Measurements from ENCODE around the gene TLR10. TPM values are rescaled to one million over a fixed set of nuclear protein-coding genes. Genes with fewer than 3 reads are reported as not detected.
"Not testable (repeated sequence)": the region's sequence is repeated elsewhere in the genome, so short reads cannot be mapped to it uniquely, and the experiment has no call there.

TLR10 gene
- polyA plus RNA-seq, 1 donor from 2014 or later, result 0.14 TPM

- H3K9me2 ChIP-seq (ENCODE audit: insufficient read depth, low read length); H3F3A ChIP-seq (ENCODE audit: insufficient read depth, low read length, poor library complexity, severe bottlenecking); H3K4me3 ChIP-seq (ENCODE audit: low read length): not testable (repeated sequence)
These were observed 23.5 kb upstream of the TLR10 start for GRCh38 chr4:38806251-38806650.

GRCh38 chr4:38805530-38806145 lies 22.8 kb upstream of the TLR10 start:
- TF ChIP-seq RAD21 (conservative IDR thresholded peaks at IDR 0.05), result no peak
- Histone ChIP-seq H3K9me3 (ENCODE audit: low read length) (no peaks in the 10 kb centered on the region), H3K4me3 (ENCODE audit: low read length) (no peak overlapping the region), H3K79me2 (replicated peaks; ENCODE audit: insufficient read depth, low read length) (no peaks in the 10 kb centered on the region), H3F3A (ENCODE audit: insufficient read depth, low read length, poor library complexity, severe bottlenecking) (no peaks in the 10 kb centered on the region), H3K4me2 (ENCODE audit: low read length) (no peak overlapping the region), H3K27me3 (ENCODE audit: insufficient read depth, low read depth, low read length) (no peaks in the 10 kb centered on the region), H3K9ac (ENCODE audit: low read length) (no peak overlapping the region), H3K9me2 (ENCODE audit: insufficient read depth, low read length) (no peaks in the 10 kb centered on the region), H3K27ac (ENCODE audit: low read length) (no peak overlapping the region), H3K36me3 (ENCODE audit: insufficient read depth, low read length) (no peaks in the 10 kb centered on the region), H2AFZ (ENCODE audit: low read depth, low read length) (no peak overlapping the region), H4K20me1 (ENCODE audit: insufficient read depth) (no peaks in the 10 kb centered on the region)

More at GRCh38 chr4:38806251-38806650, 23.5 kb upstream of the TLR10 start:
- not testable (repeated sequence) for H2AFZ ChIP-seq (ENCODE audit: low read depth, low read length); H3K36me3 ChIP-seq (ENCODE audit: insufficient read depth, low read length); H4K20me1 ChIP-seq (ENCODE audit: insufficient read depth); H3K9me3 ChIP-seq (ENCODE audit: low read length); H3K4me2 ChIP-seq (ENCODE audit: low read length); H3K9ac ChIP-seq (ENCODE audit: low read length); H3K79me2 ChIP-seq (replicated peaks; ENCODE audit: insufficient read depth, low read length); H3K27me3 ChIP-seq (ENCODE audit: insufficient read depth, low read depth, low read length); H3K27ac ChIP-seq (ENCODE audit: low read length)

- TF ChIP-seq CTCF (IDR thresholded peaks at IDR 0.05; ENCODE audit: poor library complexity, severe bottlenecking), result no peak
- no peak for TF ChIP-seq EP300 (conservative IDR thresholded peaks at IDR 0.05; ENCODE audit: poor library complexity, severe bottlenecking)
- TF ChIP-seq REST (IDR thresholded peaks at IDR 0.05; ENCODE audit: borderline replicate concordance), result no peak
- no peak for TF ChIP-seq RAD21 (conservative IDR thresholded peaks at IDR 0.05)
- TF ChIP-seq EZH2 (IDR thresholded peaks at IDR 0.05; ENCODE audit: borderline replicate concordance, insufficient read depth, low read length, poor library complexity, severe bottlenecking), result no peak
- no peak for TF ChIP-seq SMC3 (conservative IDR thresholded peaks at IDR 0.05; ENCODE audit: poor library complexity)
- TF ChIP-seq TAF1 (IDR thresholded peaks at IDR 0.05; ENCODE audit: low read depth), result no peak
- no peak for TF ChIP-seq MXI1 (conservative IDR thresholded peaks at IDR 0.05; ENCODE audit: poor library complexity, severe bottlenecking)
- no peak for TF ChIP-seq POLR2AphosphoS5 (IDR thresholded peaks at IDR 0.05)
- Histone ChIP-seq H2AFZ (ENCODE audit: low read depth, low read length) (no peak within 1 kb of the TSS), H3K9ac (ENCODE audit: low read length) (no peak within 1 kb of the TSS), H3K4me3 (ENCODE audit: low read length) (no peak within 1 kb of the TSS), H3K4me2 (ENCODE audit: low read length) (no peak within 1 kb of the TSS), H3K79me2 (replicated peaks; ENCODE audit: insufficient read depth, low read length) (no peaks in the 10 kb centered on the region), H3K9me2 (ENCODE audit: insufficient read depth, low read length) (no peaks in the 10 kb centered on the region), H3K27me3 (ENCODE audit: insufficient read depth, low read depth, low read length) (no peaks in the 10 kb centered on the region), H3K36me3 (ENCODE audit: insufficient read depth, low read length) (no peaks in the 10 kb centered on the region), H3K9me3 (ENCODE audit: low read length) (no peaks in the 10 kb centered on the region), H3K27ac (ENCODE audit: low read length) (no peak within 1 kb of the TSS), H4K20me1 (ENCODE audit: insufficient read depth) (no peaks in the 10 kb centered on the region), H3F3A (ENCODE audit: insufficient read depth, low read length, poor library complexity, severe bottlenecking) (no peaks in the 10 kb centered on the region)
These were observed 22.0 kb upstream of the TLR10 start, which contains the start of gene TLR1 for GRCh38 chr4:38804654-38805295. TSS of gene TLR1 (minus strand) at chr4:38804791. CDS start at chr4:38798831, 5,960 bp downstream.

Measured in neural cell (in vitro differentiated cells).